Left ventricle myocardium inferior (tissue), 1 donor: ENCODE data around the gene SH3BGRL2. TPM values are rescaled to one million over a fixed set of nuclear protein-coding genes. Genes with fewer than 3 reads are reported as not detected.

Experiments
- DNase-seq: peaks from one replicate; pipeline ENCODE4 v3.0.0-alpha.2; 2020
- H3K27ac ChIP-seq: fragments of 200-600 bp; replicated peaks from 2 replicates; pipeline ENCODE4 v1.8.0; 2021
- H3K27me3 ChIP-seq: fragments of 200-600 bp; 2 replicates; pipeline ENCODE4 v1.8.0; 2021; ENCODE audit warnings: low read depth
- H3K36me3 ChIP-seq: fragments of 200-600 bp; 2 replicates; pipeline ENCODE4 v1.8.0; 2021
- H3K4me1 ChIP-seq: fragments of 200-600 bp; 2 replicates; pipeline ENCODE4 v1.8.0; 2021
- H3K4me3 ChIP-seq: fragments of 200-600 bp; 2 replicates; pipeline ENCODE4 v1.8.0; 2021; ENCODE audit warnings: mild to moderate bottlenecking, moderate library complexity
- H3K9me3 ChIP-seq: fragments of 200-600 bp; replicated peaks from 2 replicates; pipeline ENCODE4 v1.8.0; 2021
- intact Hi-C: fragments of 100-400 bp; cut with micrococcal nuclease; formaldehyde crosslinking; loops from one replicate; pipeline ENCODE4 v1.11.0; 2022
- total RNA-seq: library from RNA; stranded (reverse); fragmentation: NEBNext Ultra II Directional; extraction: Animal tissue kit (Norgen Biotek cat#: 25700); gene quantifications from one replicate; pipeline ENCODE4 v1.2.1, GENCODE V29; 2021
- TF ChIP-seq, protein P1 (sequence below): fragments of 200-600 bp; IDR thresholded peaks from 2 replicates; pipeline ENCODE4 v1.8.0; 2021; ENCODE audit warnings: antibody characterized with exemption, mild to moderate bottlenecking, borderline replicate concordance
- donor health status: DM: no; HTN: yes; CAD: no; lungs with severe emphysema.

The SH3BGRL2 gene
- total RNA-seq, 1 donor from 2014 or later, result 5.8 TPM

DNA sequence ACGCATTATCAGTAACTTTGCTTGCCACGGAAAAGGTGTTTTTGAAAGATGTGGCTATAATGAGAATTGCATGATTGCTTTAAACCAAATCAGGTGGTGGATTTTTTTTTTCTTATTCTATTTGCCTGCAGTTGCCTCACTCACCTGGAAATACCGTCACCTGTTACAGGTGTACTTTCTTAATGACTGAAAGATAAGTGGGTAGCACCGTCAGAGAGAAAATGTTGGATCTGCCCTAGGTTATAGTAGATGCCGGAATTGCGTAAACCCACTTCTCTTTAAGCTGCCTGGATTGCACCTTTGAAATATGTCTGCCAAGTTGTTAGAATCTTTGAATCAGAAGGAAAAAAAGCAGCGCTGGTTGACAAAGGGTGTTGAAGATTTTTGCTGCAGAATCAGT is 68.5 kb downstream of the SH3BGRL2 start:
- Histone ChIP-seq H3K27me3 (no peaks in the 10 kb centered on the region), H3K27ac (no peak overlapping the region), H3K4me1 (peaks cover 9% of the 10 kb centered on the region), H3K9me3 (no peaks in the 10 kb centered on the region), H3K4me3 (no peak overlapping the region), H3K36me3 (peaks cover 15% of the 10 kb centered on the region)
- DNase-seq, result no peak
- intact Hi-C loops, result no loop called here
- TF ChIP-seq, protein P1, sequence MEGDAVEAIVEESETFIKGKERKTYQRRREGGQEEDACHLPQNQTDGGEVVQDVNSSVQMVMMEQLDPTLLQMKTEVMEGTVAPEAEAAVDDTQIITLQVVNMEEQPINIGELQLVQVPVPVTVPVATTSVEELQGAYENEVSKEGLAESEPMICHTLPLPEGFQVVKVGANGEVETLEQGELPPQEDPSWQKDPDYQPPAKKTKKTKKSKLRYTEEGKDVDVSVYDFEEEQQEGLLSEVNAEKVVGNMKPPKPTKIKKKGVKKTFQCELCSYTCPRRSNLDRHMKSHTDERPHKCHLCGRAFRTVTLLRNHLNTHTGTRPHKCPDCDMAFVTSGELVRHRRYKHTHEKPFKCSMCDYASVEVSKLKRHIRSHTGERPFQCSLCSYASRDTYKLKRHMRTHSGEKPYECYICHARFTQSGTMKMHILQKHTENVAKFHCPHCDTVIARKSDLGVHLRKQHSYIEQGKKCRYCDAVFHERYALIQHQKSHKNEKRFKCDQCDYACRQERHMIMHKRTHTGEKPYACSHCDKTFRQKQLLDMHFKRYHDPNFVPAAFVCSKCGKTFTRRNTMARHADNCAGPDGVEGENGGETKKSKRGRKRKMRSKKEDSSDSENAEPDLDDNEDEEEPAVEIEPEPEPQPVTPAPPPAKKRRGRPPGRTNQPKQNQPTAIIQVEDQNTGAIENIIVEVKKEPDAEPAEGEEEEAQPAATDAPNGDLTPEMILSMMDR, result no peak

DNA sequence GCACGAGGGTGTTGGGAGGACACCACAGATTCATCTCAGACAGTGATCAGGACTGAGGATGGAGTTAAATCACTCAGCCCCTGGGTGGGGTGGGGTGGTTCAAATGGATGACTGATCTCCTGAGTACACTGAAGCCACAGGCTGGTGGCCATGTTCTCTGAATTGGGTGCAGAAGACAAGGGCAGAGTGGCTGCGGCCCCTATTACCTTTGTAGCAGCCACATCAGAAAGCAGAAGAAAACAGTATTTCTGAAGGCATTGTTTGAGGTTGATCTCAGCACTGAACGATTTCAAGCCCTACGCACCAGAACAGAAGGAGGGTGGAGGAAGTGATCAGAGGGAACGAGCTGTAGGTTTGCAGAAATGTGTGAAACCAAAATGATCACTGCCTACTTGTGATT is 71.6 kb downstream of the SH3BGRL2 start:
- Histone ChIP-seq H3K4me3 (no peak overlapping the region), H3K36me3 (peaks cover 15% of the 10 kb centered on the region), H3K4me1 (peaks cover 9% of the 10 kb centered on the region), H3K27me3 (no peaks in the 10 kb centered on the region), H3K9me3 (no peaks in the 10 kb centered on the region), H3K27ac (no peak overlapping the region)
- no peak for DNase-seq
- intact Hi-C loops, result no loop called here
- TF ChIP-seq, protein P1, result no peak

DNA sequence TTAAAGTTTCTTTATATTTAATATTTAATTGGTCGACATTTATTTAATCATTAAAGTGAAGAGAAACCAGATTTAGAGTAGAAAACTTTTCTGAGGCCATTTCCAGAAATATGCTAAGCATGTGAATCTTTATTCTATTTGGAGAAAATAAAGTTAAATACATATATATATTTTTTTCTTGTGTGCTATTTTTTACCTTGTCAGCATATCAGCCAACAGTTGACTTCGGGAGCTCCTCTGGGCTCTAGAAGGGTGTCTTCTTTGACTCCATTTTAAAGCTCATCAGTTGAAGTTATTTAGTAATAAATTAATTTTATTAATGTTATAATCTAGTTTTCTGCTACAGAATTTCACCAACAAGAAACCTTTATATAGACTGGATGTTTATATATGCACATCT is 73.1 kb downstream of the SH3BGRL2 start:
- intact Hi-C loops, result no loop called here
- no peak for DNase-seq
- Histone ChIP-seq H3K9me3 (no peaks in the 10 kb centered on the region), H3K4me3 (no peak overlapping the region), H3K27ac (no peak overlapping the region), H3K36me3 (peaks cover 15% of the 10 kb centered on the region), H3K4me1 (peaks cover 9% of the 10 kb centered on the region), H3K27me3 (no peaks in the 10 kb centered on the region)
- TF ChIP-seq, protein P1, result no peak

DNA sequence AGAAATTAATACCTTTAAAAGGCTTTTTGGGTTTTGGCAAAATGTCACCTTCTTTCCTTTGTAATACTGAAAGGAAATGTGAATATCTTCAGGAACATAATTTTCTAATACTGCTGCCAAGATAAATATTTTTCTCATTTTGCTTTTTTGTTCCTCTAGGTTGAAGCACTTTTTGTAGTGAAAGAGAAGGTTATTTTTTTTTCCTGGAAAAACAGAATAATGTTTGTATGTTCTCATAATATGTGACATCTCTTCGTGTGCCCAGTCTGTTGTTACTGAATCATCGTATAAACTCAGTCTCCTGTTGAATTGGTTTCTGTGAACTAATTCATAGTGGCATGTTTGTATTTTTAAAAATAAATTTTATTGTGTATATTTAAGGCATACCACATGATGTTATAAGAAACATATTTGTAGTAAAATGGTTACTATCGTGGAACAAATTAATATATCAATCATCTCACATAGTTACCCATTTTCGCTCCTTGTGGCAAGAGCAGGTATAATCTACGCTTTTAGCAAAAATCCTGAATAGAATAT is 74.4 kb downstream of the SH3BGRL2 start:
- no peak overlapping the region for H3K4me3 ChIP-seq
- no peak for DNase-seq
- no peak overlapping the region for H3K27ac ChIP-seq
- TF ChIP-seq, protein P1, result no peak
- H3K4me1 ChIP-seq, result peaks cover 9% of the 10 kb centered on the region
- H3K36me3 ChIP-seq, result peaks cover 5% of the 10 kb centered on the region
- no peaks in the 10 kb centered on the region for H3K9me3 ChIP-seq
- no peaks in the 10 kb centered on the region for H3K27me3 ChIP-seq
- intact Hi-C loops, result no loop called here

GRCh38 chr6:79706527-79706926 is 75.4 kb downstream of the SH3BGRL2 start:
- no peaks in the 10 kb centered on the region for H3K9me3 ChIP-seq
- no peak for DNase-seq
- peaks cover 16% of the 10 kb centered on the region for H3K4me1 ChIP-seq
- intact Hi-C loops, result no loop called here
- no peak overlapping the region for H3K27ac ChIP-seq
- TF ChIP-seq, protein P1, result no peak
- no peaks in the 10 kb centered on the region for H3K27me3 ChIP-seq
- no peaks in the 10 kb centered on the region for H3K36me3 ChIP-seq
- H3K4me3 ChIP-seq, result no peak overlapping the region
